ENCODE results near the gene ERC2.

The ERC2 gene

DNA sequence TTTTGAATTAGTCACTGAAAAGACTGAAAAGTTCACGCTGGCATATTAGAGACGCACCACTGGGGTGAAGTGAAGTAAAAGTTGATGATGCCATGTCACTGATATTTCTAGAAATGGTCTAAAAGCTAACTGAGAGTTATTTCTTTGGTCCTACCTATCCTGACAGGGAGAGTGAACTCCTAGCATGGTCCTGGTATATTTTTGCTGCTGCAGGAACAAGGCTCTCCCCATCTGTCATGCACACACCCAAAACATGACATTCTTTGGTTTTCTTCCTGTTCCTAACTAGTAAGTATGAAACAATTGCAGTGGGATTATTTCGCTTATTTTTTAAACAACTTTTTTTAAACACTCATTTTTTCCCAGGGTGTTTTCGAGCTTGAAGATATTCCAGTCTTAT is 466.7 kb downstream of the ERC2 start:
- DNase-seq (ENCODE audit: low read depth in 2 of 2), result no peak

GRCh38 chr3:55989366-55989765 is 478.9 kb downstream of the ERC2 start:
- no peak for DNase-seq (ENCODE audit: low read depth in 2 of 2)

- DNase-seq (ENCODE audit: low read depth in 2 of 2), result no peak
Observed at GRCh38 chr3:55988905-55989304, 479.4 kb downstream of the ERC2 start.

GRCh38 chr3:55984626-55985025 is 483.6 kb downstream of the ERC2 start:
- no peak for DNase-seq (ENCODE audit: low read depth in 2 of 2)

- DNase-seq (ENCODE audit: low read depth in 2 of 2), result no peak
Observed at GRCh38 chr3:55978953-55979352, 489.3 kb downstream of the ERC2 start.

DNA sequence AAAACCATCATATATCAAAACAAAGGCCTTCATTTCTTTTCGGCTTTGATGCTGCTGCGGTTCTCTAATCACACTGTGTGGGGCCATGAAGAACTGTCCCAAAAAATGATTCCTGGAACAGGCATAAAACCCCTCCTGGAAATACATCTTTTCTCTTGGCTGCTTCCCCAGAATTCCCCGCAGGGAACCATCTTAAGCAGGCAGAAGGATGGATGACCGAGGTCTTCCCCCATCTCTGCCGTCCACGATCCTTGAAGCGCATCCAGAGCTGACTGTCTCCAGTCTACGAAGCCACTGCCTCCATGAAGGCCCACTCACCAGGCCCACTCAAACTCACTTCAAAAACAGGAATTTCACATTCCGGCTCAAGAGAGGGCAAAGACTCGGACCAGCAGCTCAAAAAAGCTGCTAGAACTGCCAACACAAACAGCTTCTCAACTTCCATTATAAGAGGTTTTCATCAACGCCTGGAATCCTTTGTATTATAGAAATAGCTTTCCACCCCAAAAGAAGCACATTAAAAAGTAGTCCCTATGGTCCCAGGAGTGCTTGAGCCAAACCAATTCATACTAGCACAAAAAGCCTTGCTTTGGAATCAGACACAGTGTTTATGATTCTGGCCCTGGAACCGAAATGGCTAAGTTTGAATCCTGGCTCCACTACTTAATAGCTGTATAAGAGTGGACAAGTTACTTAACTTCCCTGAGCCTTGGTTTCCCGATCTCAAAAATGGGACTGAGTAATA is 493.7 kb downstream of the ERC2 start:
- DNase-seq (ENCODE audit: low read depth in 2 of 2), result no peak

DNA sequence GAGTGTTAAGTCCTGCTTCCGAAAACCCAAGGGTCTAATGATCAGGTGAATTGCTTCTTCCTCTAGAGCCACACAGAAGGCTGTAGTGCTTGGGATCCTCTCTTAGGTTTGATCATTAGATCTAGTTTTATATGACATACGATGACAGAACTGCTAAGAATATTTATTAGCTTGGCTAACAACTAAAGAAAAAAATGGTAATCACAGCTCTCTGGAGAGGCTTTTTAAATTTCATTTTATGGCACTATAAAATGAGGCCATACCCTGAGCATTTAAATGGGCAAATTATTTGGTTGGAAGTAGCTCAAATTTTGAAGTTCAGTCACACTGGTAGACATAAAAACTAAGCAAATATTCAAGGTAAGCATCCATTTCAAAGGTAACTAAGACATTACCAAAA is 498.6 kb downstream of the ERC2 start:
- no peak for DNase-seq (ENCODE audit: low read depth in 2 of 2)

GRCh38 chr3:55968331-55968730 is 499.9 kb downstream of the ERC2 start:
- DNase-seq (ENCODE audit: low read depth in 2 of 2), result no peak

GRCh38 chr3:55966566-55966965 is 501.7 kb downstream of the ERC2 start:
- DNase-seq (ENCODE audit: low read depth in 2 of 2), result no peak

DNA sequence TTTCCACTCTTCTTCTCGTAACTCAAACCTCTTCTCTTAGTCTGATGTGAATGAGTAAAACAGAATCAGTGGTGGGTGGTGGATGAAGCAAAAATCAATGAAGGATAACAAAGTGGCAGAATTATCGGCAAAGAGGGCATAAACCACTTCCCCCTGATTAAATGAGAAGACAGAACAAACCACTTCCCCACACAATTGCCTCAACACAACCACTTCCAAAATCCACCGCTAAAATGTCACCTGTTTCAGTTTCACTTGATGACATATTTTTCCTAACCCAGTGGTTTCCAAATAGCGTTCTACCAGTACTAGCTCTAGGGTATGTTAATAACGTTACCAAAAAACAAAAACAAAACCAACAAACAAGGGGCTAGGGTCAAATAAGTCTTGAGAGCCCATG is 502.5 kb downstream of the ERC2 start:
- no peak for DNase-seq (ENCODE audit: low read depth in 2 of 2)

DNA sequence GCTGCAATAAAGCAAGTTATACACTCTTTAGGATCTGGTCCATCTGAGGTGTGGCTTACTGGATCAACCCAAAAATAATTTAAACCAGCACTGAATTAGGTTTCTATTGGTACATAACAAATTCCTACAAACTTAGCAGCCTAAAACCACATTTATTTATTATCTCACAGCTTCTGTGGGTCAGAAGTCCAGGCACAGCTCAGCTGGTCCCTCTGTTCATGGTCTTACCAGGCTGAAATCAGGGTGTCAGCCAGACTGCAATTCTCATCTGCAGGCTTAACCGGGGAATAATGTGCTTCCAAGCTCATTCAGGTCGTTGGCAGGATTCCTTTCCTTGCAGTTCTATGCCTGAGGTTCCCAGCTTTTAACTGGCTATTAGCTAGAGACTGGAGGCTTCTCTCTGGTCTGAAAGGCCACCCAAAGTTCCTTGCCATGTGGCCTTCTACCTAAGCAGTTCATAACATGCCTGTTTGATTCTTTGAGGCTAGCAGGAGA is 503.7 kb downstream of the ERC2 start:
- no peak for DNase-seq (ENCODE audit: low read depth in 2 of 2)

DNA sequence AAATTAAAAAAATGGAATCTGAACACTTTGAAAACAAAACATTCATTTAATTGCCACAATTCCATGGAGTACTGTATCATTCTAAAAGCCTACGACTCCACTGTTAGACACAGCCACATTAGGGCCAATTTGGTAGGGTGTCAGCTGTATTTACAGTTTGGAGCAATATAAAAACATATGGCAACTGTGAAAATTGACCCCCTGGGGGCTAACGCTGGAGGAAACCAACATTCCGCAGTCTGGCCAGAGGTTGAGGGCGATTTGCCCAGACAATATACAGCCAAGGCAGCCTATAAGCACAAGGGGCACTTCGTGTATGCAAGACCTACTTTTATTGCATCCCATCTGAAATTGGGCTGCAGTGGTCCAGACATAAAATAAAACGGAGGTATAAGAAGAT is 504.7 kb downstream of the ERC2 start:
- DNase-seq (ENCODE audit: low read depth in 2 of 2), result no peak

DNA sequence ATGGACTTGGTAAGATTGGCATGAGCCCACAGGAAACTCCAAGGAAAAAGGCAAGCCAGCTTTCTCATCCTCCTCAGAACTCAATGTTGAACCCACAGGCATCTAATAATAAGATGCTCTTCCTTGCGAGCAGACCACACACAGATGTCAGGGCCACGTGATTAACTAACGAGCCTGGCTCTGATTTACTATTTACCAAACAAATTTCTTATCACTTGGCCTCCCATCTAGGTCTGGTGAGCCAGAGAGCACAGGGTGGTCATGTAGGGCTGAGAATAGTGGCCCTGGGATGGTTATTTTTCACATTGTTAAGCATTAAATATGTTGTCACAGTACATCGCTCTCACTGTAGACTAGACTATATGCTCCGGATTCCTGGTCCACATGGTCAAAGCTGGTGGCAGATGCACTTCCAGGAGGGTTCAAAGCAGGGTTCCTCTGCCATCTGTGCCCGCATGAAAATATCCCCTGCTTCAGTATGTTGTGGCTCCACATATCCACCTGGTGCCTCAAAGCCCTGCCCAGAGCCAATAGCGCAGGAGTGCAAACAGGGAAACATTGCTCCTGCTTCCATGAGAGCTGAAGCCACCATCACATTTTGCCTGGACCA is 508.7 kb downstream of the ERC2 start:
- no peak for DNase-seq (ENCODE audit: low read depth in 2 of 2)

- DNase-seq (ENCODE audit: low read depth in 2 of 2), result no peak
Observed at GRCh38 chr3:55958605-55959004, 509.7 kb downstream of the ERC2 start.

DNA sequence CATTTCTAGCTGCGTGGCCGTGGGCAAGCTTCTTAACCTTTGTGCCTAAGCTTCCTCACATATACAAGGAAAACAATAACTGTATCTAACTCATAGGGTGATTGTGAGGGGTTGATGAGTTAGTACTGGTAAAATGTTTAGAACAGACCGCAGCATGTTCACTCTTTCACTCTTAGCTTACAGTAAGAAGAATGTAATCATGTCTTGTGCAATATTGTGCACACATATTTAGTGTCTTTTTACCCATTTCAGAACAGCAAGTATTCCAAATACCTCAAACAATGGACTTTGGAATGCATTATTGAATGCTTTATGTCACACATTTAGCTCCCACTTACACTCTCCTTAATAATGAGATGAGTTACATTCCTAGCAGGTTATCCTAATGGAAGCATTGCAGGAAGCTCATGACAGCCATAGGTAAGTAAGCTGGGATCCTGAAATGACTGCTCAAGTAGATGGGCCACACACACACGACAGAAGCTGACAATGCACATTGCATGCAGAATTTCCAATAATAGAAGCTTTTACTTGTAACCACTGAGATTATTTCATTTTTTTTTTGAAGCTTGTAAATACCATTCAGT is 512.3 kb downstream of the ERC2 start:
- DNase-seq (ENCODE audit: low read depth in 2 of 2), result no peak

DNA sequence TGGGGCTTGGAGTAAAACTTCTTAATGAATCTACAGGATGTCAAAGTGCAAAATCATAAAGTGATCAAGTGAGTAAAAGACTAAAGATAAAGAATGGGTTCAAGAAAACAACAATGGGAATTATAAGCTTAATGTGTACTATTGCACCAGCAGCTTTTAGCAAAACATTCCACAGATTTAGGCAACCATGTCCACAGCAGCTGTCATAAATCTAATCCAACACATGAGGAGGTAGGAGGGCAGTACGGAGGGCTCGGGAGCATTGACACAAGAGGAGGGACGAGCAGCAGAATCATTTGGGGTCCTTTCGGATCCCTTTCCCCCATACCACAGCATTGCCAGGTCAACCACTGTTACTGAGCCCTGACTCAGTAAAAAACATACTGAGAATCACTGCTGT is 516.9 kb downstream of the ERC2 start:
- DNase-seq (ENCODE audit: low read depth in 2 of 2), result no peak

DNA sequence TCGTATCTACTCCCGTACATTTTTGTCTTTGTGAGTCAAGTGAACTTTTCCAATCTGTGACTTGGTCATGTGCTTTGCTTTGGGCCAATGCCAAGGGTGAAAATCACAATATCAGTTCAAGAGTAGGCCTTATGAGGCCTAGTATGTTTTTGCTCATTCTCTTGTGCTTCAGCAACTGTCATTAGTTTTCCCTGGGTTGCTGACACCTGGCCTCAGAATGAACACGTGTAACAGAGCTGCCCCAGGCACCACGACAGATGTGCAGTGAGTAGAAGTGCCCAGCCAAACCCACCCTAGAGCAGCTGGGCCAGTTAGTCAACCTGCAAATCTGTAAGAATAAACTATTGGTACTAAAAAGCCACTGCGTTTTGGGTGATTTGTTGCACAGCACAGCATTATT is 520.9 kb downstream of the ERC2 start:
- DNase-seq (ENCODE audit: low read depth in 2 of 2), result no peak

DNA sequence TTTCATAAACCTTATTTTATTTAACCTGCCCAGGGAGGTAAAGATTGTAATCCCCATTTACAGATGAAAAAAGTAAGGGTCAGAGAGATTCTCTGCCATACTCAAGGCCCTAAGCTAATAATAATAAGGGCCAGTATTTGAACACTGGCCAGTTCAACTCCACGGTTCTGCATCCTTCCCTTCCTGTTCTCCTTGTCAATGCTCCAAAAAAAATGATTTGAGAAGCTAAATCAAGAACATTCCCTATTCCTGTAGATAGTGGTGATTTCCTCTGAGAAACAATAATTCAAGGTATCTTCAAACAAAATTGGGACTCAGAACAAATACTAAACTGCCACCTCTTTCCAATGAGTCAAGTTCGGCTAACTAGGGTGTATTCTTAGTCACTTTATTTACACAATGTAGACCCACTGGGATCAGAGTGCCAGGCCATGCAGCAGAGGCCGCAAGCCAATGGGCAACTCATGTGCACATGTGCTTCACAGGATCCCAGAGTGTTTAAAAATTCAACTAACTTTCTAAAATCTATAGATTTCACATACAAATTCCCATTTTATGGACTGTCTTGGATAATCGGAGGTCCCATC is 521.6 kb downstream of the ERC2 start:
- no peak for DNase-seq (ENCODE audit: low read depth in 2 of 2)

GRCh38 chr3:55942868-55943267 is 525.4 kb downstream of the ERC2 start:
- no peak for DNase-seq (ENCODE audit: low read depth in 2 of 2)

GRCh38 chr3:55939287-55939686 is 529.0 kb downstream of the ERC2 start:
- DNase-seq (ENCODE audit: low read depth in 2 of 2), result no peak

DNA sequence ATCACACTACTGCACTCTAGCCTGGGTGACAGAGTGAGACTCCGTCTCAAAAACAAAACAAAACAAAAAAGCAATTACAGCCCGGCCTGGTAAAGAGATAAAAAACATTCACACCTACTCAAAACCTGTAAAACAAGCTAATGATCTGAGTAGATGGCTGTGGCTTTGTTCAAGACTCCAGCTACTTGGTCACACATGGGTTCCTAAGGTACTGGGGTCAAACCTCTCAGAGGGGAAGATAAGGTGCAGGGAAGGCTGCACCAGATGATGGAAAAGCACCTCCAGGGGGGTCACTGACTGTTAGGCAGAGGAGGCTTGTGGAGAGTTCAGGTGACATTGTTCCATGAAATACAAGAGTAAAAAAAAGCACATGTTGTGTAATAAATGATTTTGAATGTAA is 531.0 kb downstream of the ERC2 start:
- DNase-seq (ENCODE audit: low read depth in 2 of 2), result no peak

DNA sequence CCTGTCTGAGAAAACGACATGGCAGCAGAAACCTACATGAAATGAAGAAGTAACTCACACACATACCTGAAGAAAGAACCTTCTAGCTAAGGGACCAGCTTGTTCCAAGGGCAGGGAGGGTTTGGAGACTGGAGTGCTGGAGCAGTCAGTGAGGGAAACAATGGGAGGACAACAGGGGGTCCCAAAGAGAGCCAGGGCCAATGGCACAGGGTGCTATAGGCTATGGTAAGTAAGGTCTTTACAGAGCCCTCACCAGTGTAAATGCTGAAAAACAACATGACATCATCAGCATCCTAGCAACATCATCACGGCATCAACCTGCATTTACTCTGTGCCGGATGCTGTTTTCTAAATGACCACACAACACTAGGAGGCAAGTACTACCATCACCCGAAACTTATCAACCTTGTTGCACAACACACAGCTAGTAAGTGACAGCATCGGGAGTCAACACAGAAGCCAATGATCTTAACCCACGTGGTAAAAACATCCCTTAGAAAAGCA is 531.7 kb downstream of the ERC2 start:
- no peak for DNase-seq (ENCODE audit: low read depth in 2 of 2)

- no peak for DNase-seq (ENCODE audit: low read depth in 2 of 2)
Observed at GRCh38 chr3:55935241-55935640, 533.0 kb downstream of the ERC2 start.

Measured in stimulated activated CD4-positive, alpha-beta T cell treated with anti-CD3 and anti-CD28 coated beads, Interleukin-1b, Interleukin-23, amount 100 ng/mL, for 4 hours (primary cell).